K562 (cell line): ENCODE data around the gene PGM3. TPM values are rescaled to one million over a fixed set of nuclear protein-coding genes. Genes with fewer than 3 reads are reported as not detected.

ENCODE experiments used
- ATAC-seq: fragments of 200-7000 bp; cut with Tn5 transposase; 3 replicates; pipeline ENCODE4 v1.9.1; 2020; ENCODE audit warnings: moderate library complexity
- BruUV-seq: library from RNA; stranded (reverse); fragments of 400-500 nt; replicated peaks from 2 replicates; lab custom pipeline; 2021; lab: Mats Ljungman, UMichigan
- CTCF ChIA-PET: fragments of 300-600 bp; formaldehyde crosslinking; extraction: SDS; loops from one replicate; lab custom pipeline; 2021; ENCODE audit warnings: low intra/inter-chr PET ratio; lab: Yijun Ruan, JAX
- POLR2A ChIA-PET: fragments of 300-600, 350-650 bp; sonication (Branson Sonifier 250); formaldehyde crosslinking; extraction: SDS; loops from one replicate; lab custom pipeline; 2021; ENCODE audit warnings: antibody characterized with exemption, inconsistent platforms; lab: Yijun Ruan, JAX
- DNase-seq, 4 experiments: peaks; one replicate each; pipeline versions ENCODE4 v3.0.0 to v3.0.0-alpha.2; 2011 to 2018; ENCODE audit warnings: low spot score in 3 of 4, mixed read lengths in 3 of 4; ENCODE audit errors: extremely low read depth in 1 of 4
- FAIRE-seq: peaks from 2 replicates; lab custom pipeline; 2011; peaks lifted over from hg19 to GRCh38; lab: Jason Lieb, UNC
- H2AFZ ChIP-seq: 2 replicates; pipeline ENCODE4 v1.6.0; 2011; ENCODE audit warnings: low read depth, low read length, control low read depth, inconsistent platforms
- H3K27ac ChIP-seq: fragments of 200-600 bp; 3 replicates; pipeline ENCODE4 v1.8.0; 2011; ENCODE audit warnings: low read depth, mild to moderate bottlenecking, control low read depth, inconsistent platforms, low read length, moderate library complexity, mixed read lengths; ENCODE audit errors: extremely low read depth
- H3K27me3 ChIP-seq, 2 experiments: fragments of 300-600 bp in 1 of 2; 2 replicates in 1 of 2; 3 replicates in 1 of 2; pipeline versions ENCODE4 v1.6.0 to v1.8.0; 2011; ENCODE audit warnings: inconsistent platforms in 2 of 2, low read length in 2 of 2, mild to moderate bottlenecking in 1 of 2, mixed read lengths in 1 of 2, moderate library complexity in 1 of 2; ENCODE audit not compliant: control insufficient read depth in 2 of 2, insufficient read depth in 2 of 2
- H3K36me3 ChIP-seq: fragments of 300-600 bp; 3 replicates; pipeline ENCODE4 v1.8.0; 2011; ENCODE audit warnings: mild to moderate bottlenecking, low read length, inconsistent platforms; ENCODE audit not compliant: control insufficient read depth, insufficient read depth
- H3K4me1 ChIP-seq, 2 experiments: fragments of 200-600 bp in 1 of 2; replicated peaks in 1 of 2; 2 replicates in 1 of 2; 3 replicates in 1 of 2; pipeline versions ENCODE4 v1.5.1 to v1.8.0; 2011; ENCODE audit warnings: inconsistent platforms in 2 of 2, low read length in 2 of 2, mild to moderate bottlenecking in 1 of 2, mixed read lengths in 1 of 2, moderate library complexity in 1 of 2; ENCODE audit not compliant: control insufficient read depth in 2 of 2, insufficient read depth in 2 of 2
- H3K4me2 ChIP-seq: 2 replicates; pipeline ENCODE4 v1.6.1; 2011; ENCODE audit warnings: low read length, control low read depth, inconsistent platforms, mixed read lengths; ENCODE audit not compliant: insufficient read depth
- H3K4me3 ChIP-seq: fragments of 200-600 bp; sonication (generic), shearing (Covaris generic); 2 replicates; pipeline ENCODE4 v1.5.1; 2016; ENCODE audit warnings: control low read depth, inconsistent platforms
- H3K79me2 ChIP-seq: fragments of 200-600 bp; 3 replicates; pipeline ENCODE4 v1.8.0; 2011; ENCODE audit warnings: low read length, inconsistent platforms; ENCODE audit not compliant: control insufficient read depth, insufficient read depth
- H3K9ac ChIP-seq, 2 experiments: 2 replicates each; pipeline versions ENCODE4 v1.6.0 to v1.6.1; 2011; ENCODE audit warnings: low read depth in 2 of 2, low read length in 2 of 2, control low read depth in 1 of 2, inconsistent platforms in 1 of 2, mild to moderate bottlenecking in 1 of 2, mixed read lengths in 1 of 2; ENCODE audit not compliant: insufficient read depth in 1 of 2
- H3K9me1 ChIP-seq: one replicate; pipeline ENCODE4 v1.6.0; 2011; ENCODE audit warnings: inconsistent platforms, mild to moderate bottlenecking, low read length, moderate library complexity; ENCODE audit not compliant: control insufficient read depth, insufficient read depth
- H3K9me3 ChIP-seq: replicated peaks from 2 replicates; pipeline ENCODE4 v1.5.1; 2011; ENCODE audit warnings: low read depth, low read length, inconsistent platforms; ENCODE audit not compliant: control insufficient read depth, insufficient read depth
- H4K20me1 ChIP-seq: replicated peaks from 2 replicates; pipeline ENCODE4 v1.6.1; 2011; ENCODE audit warnings: low read length, inconsistent platforms, mixed read lengths; ENCODE audit not compliant: control insufficient read depth, insufficient read depth
- CBFA2T2 ChIP-seq: fragments of 450-650 bp; conservative IDR thresholded peaks from 2 replicates; pipeline ENCODE4 v1.6.1; 2017; ENCODE audit warnings: mild to moderate bottlenecking
- CTBP1 ChIP-seq: fragments of 450-650 bp; IDR thresholded peaks from 2 replicates; pipeline ENCODE4 v1.6.1; 2016; ENCODE audit warnings: borderline replicate concordance
- DPF2 ChIP-seq: fragments of 450-650 bp; IDR thresholded peaks from 2 replicates; pipeline ENCODE4 v1.6.1; 2016
- FUS ChIP-seq: fragments of 200-400 bp; formaldehyde crosslinking; optimal IDR thresholded peaks from 2 replicates; pipeline ENCODE3; 2017; ENCODE audit warnings: low read depth, low read length
- HDAC8 ChIP-seq: fragments of 450-650 bp; IDR thresholded peaks from 2 replicates; pipeline ENCODE4 v1.6.1; 2016; ENCODE audit warnings: mild to moderate bottlenecking, missing genetic modification characterization, moderate library complexity, missing compliant biosample characterization
- KDM1A ChIP-seq, 2 experiments: fragments of 450-650 bp; IDR thresholded peaks; 2 replicates each; pipeline ENCODE4 v1.6.1; 2016; ENCODE audit warnings: mild to moderate bottlenecking in 2 of 2
- KLF16 ChIP-seq: IDR thresholded peaks from 2 replicates; pipeline ENCODE4 v1.6.1; 2016; ENCODE audit warnings: antibody characterized with exemption
- MEIS2 ChIP-seq: fragments of 450-650 bp; IDR thresholded peaks from 2 replicates; pipeline ENCODE4 v1.6.1; 2014; ENCODE audit warnings: mild to moderate bottlenecking; ENCODE audit not compliant: partially characterized antibody
- MTA2 ChIP-seq: fragments of 450-650 bp; IDR thresholded peaks from 2 replicates; pipeline ENCODE4 v1.6.1; 2016; ENCODE audit warnings: low read depth
- NFIC ChIP-seq: fragments of 450-650 bp; IDR thresholded peaks from 2 replicates; pipeline ENCODE4 v1.6.1; 2017; ENCODE audit warnings: mild to moderate bottlenecking, inconsistent platforms
- PKNOX1 ChIP-seq: fragments of 450-650 bp; IDR thresholded peaks from 2 replicates; pipeline ENCODE4 v1.6.1; 2016
- PML ChIP-seq: IDR thresholded peaks from 2 replicates; pipeline ENCODE4 v1.6.1; 2012; ENCODE audit warnings: low read length, inconsistent platforms
- POLR2AphosphoS5 ChIP-seq: IDR thresholded peaks from 2 replicates; pipeline ENCODE4 v1.6.1; 2011; ENCODE audit warnings: mild to moderate bottlenecking, low read depth, low read length, moderate library complexity; ENCODE audit not compliant: control insufficient read depth, insufficient read depth
- POLR3G ChIP-seq: IDR thresholded peaks from 2 replicates; pipeline ENCODE4 v1.6.1; 2011; ENCODE audit not compliant: insufficient read length, insufficient replicate concordance; ENCODE audit errors: extremely low read depth
- RBM34 ChIP-seq: fragments of 200-400 bp; formaldehyde crosslinking; IDR thresholded peaks from 2 replicates; pipeline ENCODE4 v1.6.1; 2018; ENCODE audit warnings: low read length, borderline replicate concordance; ENCODE audit not compliant: insufficient read depth
- RCOR1 ChIP-seq, 2 experiments: IDR thresholded peaks; 2 replicates each; pipeline ENCODE4 v1.6.1; 2012; ENCODE audit warnings: low read depth in 2 of 2, low read length in 2 of 2, borderline replicate concordance in 1 of 2, improper control_type of control experiment in 1 of 2
- SMAD4 ChIP-seq: fragments of 250-450 bp; sonication (Bioruptor Pico); conservative IDR thresholded peaks from 2 replicates; pipeline ENCODE4 v1.8.0; 2021; ENCODE audit warnings: inconsistent platforms, mild to moderate bottlenecking, moderate library complexity
- SMARCA4 ChIP-seq: fragments of 450-650 bp; IDR thresholded peaks from 2 replicates; pipeline ENCODE4 v1.6.1; 2016
- SMARCE1 ChIP-seq: fragments of 450-650 bp; IDR thresholded peaks from 2 replicates; pipeline ENCODE4 v1.7.1; 2016; ENCODE audit warnings: mild to moderate bottlenecking
- SOX6 ChIP-seq: fragments of 450-650 bp; IDR thresholded peaks from 2 replicates; pipeline ENCODE4 v1.6.1; 2014; ENCODE audit warnings: mild to moderate bottlenecking
- SP2 ChIP-seq: IDR thresholded peaks from 2 replicates; pipeline ENCODE4 v1.6.1; 2011; ENCODE audit warnings: mild to moderate bottlenecking, low read depth, low read length, moderate library complexity; ENCODE audit not compliant: poor library complexity, severe bottlenecking; ENCODE audit errors: extremely low read depth
- STAT5A ChIP-seq: IDR thresholded peaks from 2 replicates; pipeline ENCODE4 v1.6.1; 2012; ENCODE audit warnings: low read length, inconsistent platforms, borderline replicate concordance
- TBL1XR1 ChIP-seq, 2 experiments: IDR thresholded peaks; 2 replicates each; pipeline ENCODE4 v1.6.1; 2012; ENCODE audit warnings: improper control_type of control experiment in 2 of 2, low read length in 2 of 2, mild to moderate bottlenecking in 1 of 2
- TCF3 ChIP-seq: sonication (generic); formaldehyde crosslinking; IDR thresholded peaks from 2 replicates; pipeline ENCODE4 v1.4.0; 2020; ENCODE audit warnings: mild to moderate bottlenecking, missing genetic modification reagents
- TEAD4 ChIP-seq, 2 experiments: sonication (generic) in 1 of 2; formaldehyde crosslinking in 1 of 2; IDR thresholded peaks; 2 replicates each; pipeline versions ENCODE4 v1.6.1 to v1.8.0; 2012 to 2022; ENCODE audit warnings: borderline replicate concordance in 1 of 2, inconsistent platforms in 1 of 2, low read length in 1 of 2, mild to moderate bottlenecking in 1 of 2, missing genetic modification reagents in 1 of 2
- ZNF212 ChIP-seq: fragments of 450-650 bp; formaldehyde crosslinking; IDR thresholded peaks from 2 replicates; pipeline ENCODE4 v1.4.0; 2020; ENCODE audit warnings: mild to moderate bottlenecking
- ZNF217 ChIP-seq: sonication (generic); formaldehyde crosslinking; IDR thresholded peaks from 2 replicates; pipeline ENCODE4 v1.8.0; 2022; ENCODE audit warnings: mild to moderate bottlenecking, missing genetic modification reagents
- in situ Hi-C: fragments of 300-500 bp; cut with MboI; formaldehyde crosslinking; loops from 4 replicates; pipeline ENCODE4 v1.15.0; 2018; ENCODE audit warnings: inconsistent platforms, mixed read lengths
- intact Hi-C: fragments of 100-400 bp; cut with micrococcal nuclease; formaldehyde crosslinking; loops from 2 replicates; pipeline ENCODE4 v1.14.2; 2022
- polyA plus RNA-seq, 8 experiments: library from polyadenylated mRNA; depleted of rRNA in 4 of 8; stranded (reverse) in 5 of 8; unstranded in 3 of 8; fragments of >200 nt; fragmentation: Nextera tagmentation in 2 of 8; fragmentation: Illumina TruSeq in 1 of 8; extraction: Ambion mirVana in 2 of 8; extraction: Trizol in 1 of 8; gene quantifications; 2 replicates each; pipeline versions ENCODE4 v1.2.1 to v1.2.3, GENCODE V29; 2011 to 2014; ENCODE audit warnings: inconsistent platforms in 1 of 8, missing spikeins in 1 of 8
- total RNA-seq, 7 experiments: library from RNA; depleted of rRNA in 6 of 7; stranded (reverse); fragments of >200 nt in 6 of 7; fragmentation: Illumina TruSeq in 2 of 7; extraction: Trizol in 2 of 7; gene quantifications; 2 replicates each; pipeline versions ENCODE4 v1.2.1 to v1.2.3, GENCODE V29; 2011 to 2021; ENCODE audit warnings: low replicate concordance in 1 of 7

PGM3 gene
- total and polyA plus RNA-seq, 9 of the 15 experiments (the other 6 are each of a cell fraction or from before 2014, with no cell fraction given), result 19.1 to 107 (median 50.5) TPM

GRCh38 chr6:83125425-83125824 is 67.6 kb downstream of the PGM3 start:
- Histone ChIP-seq H3K9me3 (no peaks in the 10 kb centered on the region), H3K27me3 (no peaks in the 10 kb centered on the region), H2AFZ (no peak overlapping the region), H3K4me2 (no peak overlapping the region), H3K9ac (no peak overlapping the region; a peak in 1 of 4 replicates), H3K79me2 (no peaks in the 10 kb centered on the region), H3K27ac (no peak overlapping the region), H3K4me3 (no peak overlapping the region), H3K4me1 (peaks cover 5 to 6% of the 10 kb centered on the region in 2 experiments; a peak in 3 of 5 replicates), H3K9me1 (no peaks in the 10 kb centered on the region), H4K20me1 (no peaks in the 10 kb centered on the region; the same call in 1 of the 2 replicates), H3K36me3 (peaks cover 15% of the 10 kb centered on the region; the same call in 2 of the 3 replicates)
- FAIRE-seq (peak; percentile 97), ATAC-seq (peak; percentile 95), DNase-seq (peak in 3 of 4 experiments; percentile 8 to 75 (median 55))
- ChIA-PET POLR2A (no interaction called here), CTCF (no interaction called here)
- in situ Hi-C loops (no loop called here), intact Hi-C loops (no loop called here)
- no TSS peak for BruUV-seq
- TF ChIP-seq CTBP1 (0 out of 2 replicates have a peak, but pooled peaks have one; percentile 19), ZNF217 (CRISPR knock-in tag) (no peak), TBL1XR1 (IDR thresholded peaks at IDR 0.05; ENCODE audit: low read length in 2 of 2) (peak in 1 of 2 experiments; percentile 42; a peak in 1 of 4 replicates), NFIC (peak; percentile 26; the same call in 1 of the 2 replicates), TCF3 (CRISPR knock-in tag) (peak; percentile 79), RCOR1 (IDR thresholded peaks at IDR 0.05; ENCODE audit: borderline replicate concordance in 1 of 2, low read depth in 2 of 2, low read length in 2 of 2) (peak in 1 of 2 experiments; percentile 52; a peak in 2 of 4 replicates), CBFA2T2 (peak; percentile 79), HDAC8 (no peak), SMAD4 (CRISPR knock-in tag) (peak; percentile 54; the same call in 1 of the 2 replicates), PKNOX1 (peak; percentile 53; the same call in 1 of the 2 replicates), POLR2AphosphoS5 (peak; percentile 77; the same call in 1 of the 2 replicates), MEIS2 (peak; percentile 36), STAT5A (peak; percentile 67; the same call in 1 of the 2 replicates), KDM1A (IDR thresholded peaks at IDR 0.05) (peak; percentile 24 to 32; a peak in 1 of 4 replicates), SP2 (no peak), RBM34 (no peak), SMARCA4 (peak; percentile 75), SMARCE1 (peak; percentile 25; the same call in 1 of the 2 replicates), POLR3G (no peak), SOX6 (peak; percentile 46; the same call in 1 of the 2 replicates), FUS (no peak), MTA2 (0 out of 2 replicates have a peak, but pooled peaks have one; percentile 42), DPF2 (peak; percentile 83), ZNF212 (no peak), KLF16 (0 out of 2 replicates have a peak, but pooled peaks have one; percentile 33), PML (peak; percentile 69; the same call in 1 of the 2 replicates), TEAD4 (IDR thresholded peaks at IDR 0.05; ENCODE audit: low read length) (peak; percentile 85), TEAD4 (CRISPR knock-in tag; IDR thresholded peaks at IDR 0.05; ENCODE audit: borderline replicate concordance) (no peak)
